Measurements from ENCODE around the gene SCN2B. TPM values are rescaled to one million over a fixed set of nuclear protein-coding genes. Genes with fewer than 3 reads are reported as not detected.

The SCN2B gene
- total and polyA plus RNA-seq, 2 of the 13 experiments (the other 11 are each of a cell fraction or from before 2014, with no cell fraction given) = 0.01 to 0.02 TPM

DNA sequence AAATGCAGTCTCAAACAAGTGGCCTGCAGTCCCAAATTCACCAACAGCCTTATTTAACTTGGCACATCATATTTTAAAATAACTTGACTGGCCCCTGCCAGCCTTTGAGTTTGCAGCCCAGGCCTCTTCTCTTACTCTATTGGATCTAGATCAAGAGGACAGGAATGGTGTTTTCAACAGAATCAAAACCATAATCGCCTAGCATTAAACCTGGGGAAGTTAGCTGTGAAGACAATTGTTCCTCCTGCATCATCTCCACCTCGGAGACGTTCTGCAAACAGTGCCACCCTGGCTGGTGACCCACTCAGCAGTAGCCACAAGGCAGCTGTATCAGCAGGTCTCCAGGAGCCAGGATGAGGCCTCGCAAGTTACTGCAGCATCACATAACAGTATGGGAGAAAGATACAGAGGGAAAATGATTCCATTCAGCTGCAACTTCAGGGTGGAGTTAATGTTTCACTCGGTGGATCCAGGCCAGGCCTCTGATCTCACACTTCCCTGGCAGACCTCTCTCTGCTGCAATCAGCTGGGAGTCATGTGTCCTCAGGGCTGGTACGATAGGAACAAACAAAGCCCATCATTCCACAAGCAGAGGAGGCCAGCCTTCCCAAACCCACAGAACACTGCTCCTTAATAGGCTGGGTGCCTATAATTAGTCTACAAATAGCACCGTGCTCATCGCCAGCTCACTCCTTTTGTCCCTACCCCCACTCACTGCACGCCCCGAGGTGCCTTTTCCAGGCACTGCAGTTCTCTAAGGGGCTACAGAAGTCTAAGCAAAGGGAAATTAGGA lies 18.6 kb upstream of the SCN2B start:
- no peaks in the 10 kb centered on the region; the same call in 1 of the 2 replicates for H3K9me3 ChIP-seq (ENCODE audit: low read length)
- H2AFZ ChIP-seq (ENCODE audit: low read length) = no peak overlapping the region
- peak overlapping the region; percentile 78 for H3K27ac ChIP-seq (ENCODE audit: extremely low read length, insufficient read depth, low read length)
- ChIA-PET POLR2A (interaction anchor here (0.7 to 2.2 kb wide), 13 partner anchors 14 to 207 kb away, joined by 3 to 20 read pairs (median 4); partner anchors contain the start of genes ATP5MG, MPZL2, MPZL3 and UBE4A), CTCF (ENCODE audit: low intra/inter-chr PET ratio, low total read pairs) (no interaction called here)
- peak overlapping the region; percentile 71 for H3K4me2 ChIP-seq (ENCODE audit: low read depth, low read length)
- H3K79me2 ChIP-seq (ENCODE audit: insufficient read depth, low read length) = no peaks in the 10 kb centered on the region
- H3K9ac ChIP-seq (ENCODE audit: insufficient read depth, low read depth, low read length) = peak overlapping the region; percentile 54
- peak overlapping the region in 1 of 3 experiments; percentile 41; a peak in 2 of 6 replicates for H3K4me3 ChIP-seq (replicated peaks in 1 of 3; ENCODE audit: insufficient read depth in 1 of 3, low read depth in 2 of 3, low read length in 3 of 3)
- H4K20me1 ChIP-seq (ENCODE audit: insufficient read depth, low read length) = no peaks in the 10 kb centered on the region
- H3K27me3 ChIP-seq (ENCODE audit: control insufficient read depth in 1 of 2, insufficient read depth in 2 of 2, low read length in 2 of 2) = no peaks in the 10 kb centered on the region
- WGBS (ENCODE audit: low lambda C conversion rate) = 0% methylated on average over 10 of the region's 10 CpGs
- ATAC-seq = peak; percentile 98
- H3K4me1 ChIP-seq (ENCODE audit: insufficient read depth, low read length) = peaks cover 77% of the 10 kb centered on the region
- peak; percentile 99 for FAIRE-seq
- no TSS peak for BruUV-seq (replicated peaks)
- in situ Hi-C loops (cut with HindIII; ENCODE audit: extremely low pct_ligation_motif_present, low pct_unique_long_range_greater_than_20kb) (loop anchor here (5.0 to 10.0 kb wide), 3 partner anchors 57 to 160 kb away; partner anchors contain the start of genes MPZL3 and UBE4A), intact Hi-C loops (cut with micrococcal nuclease; ENCODE audit: unreplicated experiment) (loop anchor here (1.0 to 5.0 kb wide), 4 partner anchors 17 to 160 kb away; partner anchors contain the start of gene MPZL2)
- H3K36me3 ChIP-seq (replicated peaks in 1 of 2; ENCODE audit: control insufficient read depth in 1 of 2, insufficient read depth in 2 of 2, low read length in 2 of 2) = no peaks in the 10 kb centered on the region
- DNase-seq (ENCODE audit: low spot score) = peak; percentile 98
- TF ChIP-seq, protein P1, sequence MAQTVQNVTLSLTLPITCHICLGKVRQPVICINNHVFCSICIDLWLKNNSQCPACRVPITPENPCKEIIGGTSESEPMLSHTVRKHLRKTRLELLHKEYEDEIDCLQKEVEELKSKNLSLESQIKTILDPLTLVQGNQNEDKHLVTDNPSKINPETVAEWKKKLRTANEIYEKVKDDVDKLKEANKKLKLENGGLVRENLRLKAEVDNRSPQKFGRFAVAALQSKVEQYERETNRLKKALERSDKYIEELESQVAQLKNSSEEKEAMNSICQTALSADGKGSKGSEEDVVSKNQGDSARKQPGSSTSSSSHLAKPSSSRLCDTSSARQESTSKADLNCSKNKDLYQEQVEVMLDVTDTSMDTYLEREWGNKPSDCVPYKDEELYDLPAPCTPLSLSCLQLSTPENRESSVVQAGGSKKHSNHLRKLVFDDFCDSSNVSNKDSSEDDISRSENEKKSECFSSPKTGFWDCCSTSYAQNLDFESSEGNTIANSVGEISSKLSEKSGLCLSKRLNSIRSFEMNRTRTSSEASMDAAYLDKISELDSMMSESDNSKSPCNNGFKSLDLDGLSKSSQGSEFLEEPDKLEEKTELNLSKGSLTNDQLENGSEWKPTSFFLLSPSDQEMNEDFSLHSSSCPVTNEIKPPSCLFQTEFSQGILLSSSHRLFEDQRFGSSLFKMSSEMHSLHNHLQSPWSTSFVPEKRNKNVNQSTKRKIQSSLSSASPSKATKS (CRISPR knock-in tag; IDR thresholded peaks at IDR 0.05) = 0 out of 2 replicates have a peak, but pooled peaks have one; percentile 66
- TF ChIP-seq, protein P2, sequence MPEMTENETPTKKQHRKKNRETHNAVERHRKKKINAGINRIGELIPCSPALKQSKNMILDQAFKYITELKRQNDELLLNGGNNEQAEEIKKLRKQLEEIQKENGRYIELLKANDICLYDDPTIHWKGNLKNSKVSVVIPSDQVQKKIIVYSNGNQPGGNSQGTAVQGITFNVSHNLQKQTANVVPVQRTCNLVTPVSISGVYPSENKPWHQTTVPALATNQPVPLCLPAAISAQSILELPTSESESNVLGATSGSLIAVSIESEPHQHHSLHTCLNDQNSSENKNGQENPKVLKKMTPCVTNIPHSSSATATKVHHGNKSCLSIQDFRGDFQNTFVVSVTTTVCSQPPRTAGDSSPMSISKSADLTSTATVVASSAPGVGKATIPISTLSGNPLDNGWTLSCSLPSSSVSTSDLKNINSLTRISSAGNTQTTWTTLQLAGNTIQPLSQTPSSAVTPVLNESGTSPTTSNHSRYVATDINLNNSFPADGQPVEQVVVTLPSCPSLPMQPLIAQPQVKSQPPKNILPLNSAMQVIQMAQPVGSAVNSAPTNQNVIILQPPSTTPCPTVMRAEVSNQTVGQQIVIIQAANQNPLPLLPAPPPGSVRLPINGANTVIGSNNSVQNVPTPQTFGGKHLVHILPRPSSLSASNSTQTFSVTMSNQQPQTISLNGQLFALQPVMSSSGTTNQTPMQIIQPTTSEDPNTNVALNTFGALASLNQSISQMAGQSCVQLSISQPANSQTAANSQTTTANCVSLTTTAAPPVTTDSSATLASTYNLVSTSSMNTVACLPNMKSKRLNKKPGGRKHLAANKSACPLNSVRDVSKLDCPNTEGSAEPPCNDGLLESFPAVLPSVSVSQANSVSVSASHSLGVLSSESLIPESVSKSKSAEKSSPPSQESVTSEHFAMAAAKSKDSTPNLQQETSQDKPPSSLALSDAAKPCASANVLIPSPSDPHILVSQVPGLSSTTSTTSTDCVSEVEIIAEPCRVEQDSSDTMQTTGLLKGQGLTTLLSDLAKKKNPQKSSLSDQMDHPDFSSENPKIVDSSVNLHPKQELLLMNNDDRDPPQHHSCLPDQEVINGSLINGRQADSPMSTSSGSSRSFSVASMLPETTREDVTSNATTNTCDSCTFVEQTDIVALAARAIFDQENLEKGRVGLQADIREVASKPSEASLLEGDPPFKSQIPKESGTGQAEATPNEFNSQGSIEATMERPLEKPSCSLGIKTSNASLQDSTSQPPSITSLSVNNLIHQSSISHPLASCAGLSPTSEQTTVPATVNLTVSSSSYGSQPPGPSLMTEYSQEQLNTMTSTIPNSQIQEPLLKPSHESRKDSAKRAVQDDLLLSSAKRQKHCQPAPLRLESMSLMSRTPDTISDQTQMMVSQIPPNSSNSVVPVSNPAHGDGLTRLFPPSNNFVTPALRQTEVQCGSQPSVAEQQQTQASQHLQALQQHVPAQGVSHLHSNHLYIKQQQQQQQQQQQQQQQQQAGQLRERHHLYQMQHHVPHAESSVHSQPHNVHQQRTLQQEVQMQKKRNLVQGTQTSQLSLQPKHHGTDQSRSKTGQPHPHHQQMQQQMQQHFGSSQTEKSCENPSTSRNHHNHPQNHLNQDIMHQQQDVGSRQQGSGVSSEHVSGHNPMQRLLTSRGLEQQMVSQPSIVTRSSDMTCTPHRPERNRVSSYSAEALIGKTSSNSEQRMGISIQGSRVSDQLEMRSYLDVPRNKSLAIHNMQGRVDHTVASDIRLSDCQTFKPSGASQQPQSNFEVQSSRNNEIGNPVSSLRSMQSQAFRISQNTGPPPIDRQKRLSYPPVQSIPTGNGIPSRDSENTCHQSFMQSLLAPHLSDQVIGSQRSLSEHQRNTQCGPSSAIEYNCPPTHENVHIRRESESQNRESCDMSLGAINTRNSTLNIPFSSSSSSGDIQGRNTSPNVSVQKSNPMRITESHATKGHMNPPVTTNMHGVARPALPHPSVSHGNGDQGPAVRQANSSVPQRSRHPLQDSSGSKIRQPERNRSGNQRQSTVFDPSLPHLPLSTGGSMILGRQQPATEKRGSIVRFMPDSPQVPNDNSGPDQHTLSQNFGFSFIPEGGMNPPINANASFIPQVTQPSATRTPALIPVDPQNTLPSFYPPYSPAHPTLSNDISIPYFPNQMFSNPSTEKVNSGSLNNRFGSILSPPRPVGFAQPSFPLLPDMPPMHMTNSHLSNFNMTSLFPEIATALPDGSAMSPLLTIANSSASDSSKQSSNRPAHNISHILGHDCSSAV (CRISPR knock-in tag; IDR thresholded peaks at IDR 0.05; ENCODE audit: borderline replicate concordance) = 0 out of 2 replicates have a peak, but pooled peaks have one; percentile 58
- peak; percentile 83 for TF ChIP-seq SOX13 (IDR thresholded peaks at IDR 0.05)
- TF ChIP-seq SOX13 (CRISPR knock-in tag; conservative IDR thresholded peaks at IDR 0.05 in 1 of 2, IDR thresholded peaks at IDR 0.05 in 1 of 2) = peak in 1 of 2 experiments; percentile 90; a peak in 2 of 4 replicates
- TF ChIP-seq ZNF569 (CRISPR knock-in tag; IDR thresholded peaks at IDR 0.05; ENCODE audit: borderline replicate concordance) = no peak
- 0 out of 2 replicates have a peak, but pooled peaks have one; percentile 19 for TF ChIP-seq ZNF598 (CRISPR knock-in tag; IDR thresholded peaks at IDR 0.05; ENCODE audit: borderline replicate concordance)
- TF ChIP-seq, protein P3, sequence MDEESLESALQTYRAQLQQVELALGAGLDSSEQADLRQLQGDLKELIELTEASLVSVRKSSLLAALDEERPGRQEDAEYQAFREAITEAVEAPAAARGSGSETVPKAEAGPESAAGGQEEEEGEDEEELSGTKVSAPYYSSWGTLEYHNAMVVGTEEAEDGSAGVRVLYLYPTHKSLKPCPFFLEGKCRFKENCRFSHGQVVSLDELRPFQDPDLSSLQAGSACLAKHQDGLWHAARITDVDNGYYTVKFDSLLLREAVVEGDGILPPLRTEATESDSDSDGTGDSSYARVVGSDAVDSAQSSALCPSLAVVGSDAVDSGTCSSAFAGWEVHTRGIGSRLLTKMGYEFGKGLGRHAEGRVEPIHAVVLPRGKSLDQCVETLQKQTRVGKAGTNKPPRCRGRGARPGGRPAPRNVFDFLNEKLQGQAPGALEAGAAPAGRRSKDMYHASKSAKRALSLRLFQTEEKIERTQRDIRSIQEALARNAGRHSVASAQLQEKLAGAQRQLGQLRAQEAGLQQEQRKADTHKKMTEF (CRISPR knock-in tag; IDR thresholded peaks at IDR 0.05) = peak; percentile 93
- TF ChIP-seq MED1 (CRISPR knock-in tag; IDR thresholded peaks at IDR 0.05) = peak; percentile 91
- 0 out of 2 replicates have a peak, but pooled peaks have one; percentile 65 for TF ChIP-seq RXRA (CRISPR knock-in tag; IDR thresholded peaks at IDR 0.05)
